GM12873 (cell line): Measurements from ENCODE around the gene TMBIM6.

Experiments
- TF ChIP-seq, protein P1 (sequence below): IDR thresholded peaks from 2 replicates; pipeline ENCODE4 v1.5.1; 2012; ENCODE audit warnings: low read depth, mild to moderate bottlenecking, moderate library complexity, low read length, control low read depth; ENCODE audit not compliant: insufficient read depth; ENCODE audit errors: missing control alignments

TMBIM6 gene

DNA sequence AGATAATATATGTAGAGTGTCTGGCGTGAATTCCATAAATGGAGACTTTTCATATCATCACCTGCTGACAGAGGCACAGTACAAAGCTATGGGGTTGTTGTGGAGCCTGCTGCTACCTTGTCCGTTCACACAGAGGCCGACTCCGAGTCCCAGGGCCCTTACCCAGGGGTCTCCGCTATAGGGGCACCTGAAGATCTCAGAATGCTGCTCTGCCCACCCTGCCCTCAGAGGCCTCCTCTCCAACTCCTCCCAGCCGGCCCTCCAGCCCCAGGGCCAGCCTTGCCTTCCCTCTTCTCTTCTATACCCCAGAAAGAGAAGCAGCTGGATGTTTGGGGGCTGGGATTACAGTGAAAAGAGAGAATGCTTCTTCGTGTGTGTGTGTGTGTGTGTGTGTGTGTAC lies 65.5 kb downstream of the TMBIM6 start:
- TF ChIP-seq, protein P1, sequence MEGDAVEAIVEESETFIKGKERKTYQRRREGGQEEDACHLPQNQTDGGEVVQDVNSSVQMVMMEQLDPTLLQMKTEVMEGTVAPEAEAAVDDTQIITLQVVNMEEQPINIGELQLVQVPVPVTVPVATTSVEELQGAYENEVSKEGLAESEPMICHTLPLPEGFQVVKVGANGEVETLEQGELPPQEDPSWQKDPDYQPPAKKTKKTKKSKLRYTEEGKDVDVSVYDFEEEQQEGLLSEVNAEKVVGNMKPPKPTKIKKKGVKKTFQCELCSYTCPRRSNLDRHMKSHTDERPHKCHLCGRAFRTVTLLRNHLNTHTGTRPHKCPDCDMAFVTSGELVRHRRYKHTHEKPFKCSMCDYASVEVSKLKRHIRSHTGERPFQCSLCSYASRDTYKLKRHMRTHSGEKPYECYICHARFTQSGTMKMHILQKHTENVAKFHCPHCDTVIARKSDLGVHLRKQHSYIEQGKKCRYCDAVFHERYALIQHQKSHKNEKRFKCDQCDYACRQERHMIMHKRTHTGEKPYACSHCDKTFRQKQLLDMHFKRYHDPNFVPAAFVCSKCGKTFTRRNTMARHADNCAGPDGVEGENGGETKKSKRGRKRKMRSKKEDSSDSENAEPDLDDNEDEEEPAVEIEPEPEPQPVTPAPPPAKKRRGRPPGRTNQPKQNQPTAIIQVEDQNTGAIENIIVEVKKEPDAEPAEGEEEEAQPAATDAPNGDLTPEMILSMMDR: no peak

DNA sequence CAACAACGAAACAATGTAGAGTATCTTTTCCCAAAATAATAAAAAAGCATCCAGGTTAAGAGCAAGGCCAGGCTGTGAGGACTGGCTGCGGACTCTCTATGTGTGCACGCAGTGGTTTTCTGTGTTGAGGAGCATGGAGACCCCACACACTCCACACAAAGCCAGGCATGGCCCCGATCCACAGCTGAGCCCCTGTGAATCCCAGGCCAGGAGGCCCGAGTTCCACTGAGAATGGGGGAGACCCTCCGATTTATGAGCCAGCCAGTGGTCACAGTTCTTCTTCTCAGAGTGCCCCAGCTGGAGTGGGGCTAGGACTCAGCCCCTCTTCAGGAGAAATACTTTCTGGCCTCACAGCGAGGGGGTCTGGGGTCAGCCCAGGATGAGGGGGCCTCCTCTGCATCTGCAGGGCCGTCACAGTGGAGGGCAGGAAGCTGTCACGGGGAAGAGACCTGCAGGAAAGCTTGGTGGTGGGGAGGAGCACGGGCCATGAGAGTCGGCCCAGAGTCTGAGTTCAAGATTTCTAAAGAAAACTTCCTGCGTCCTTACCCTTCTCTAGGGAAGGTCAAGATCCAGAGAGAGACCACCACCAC lies 66.7 kb downstream of the TMBIM6 start:
- TF ChIP-seq, protein P1: no peak

GRCh38 chr12:49808686-49809380 lies 67.5 kb downstream of the TMBIM6 start:
- TF ChIP-seq, protein P1: no peak

DNA sequence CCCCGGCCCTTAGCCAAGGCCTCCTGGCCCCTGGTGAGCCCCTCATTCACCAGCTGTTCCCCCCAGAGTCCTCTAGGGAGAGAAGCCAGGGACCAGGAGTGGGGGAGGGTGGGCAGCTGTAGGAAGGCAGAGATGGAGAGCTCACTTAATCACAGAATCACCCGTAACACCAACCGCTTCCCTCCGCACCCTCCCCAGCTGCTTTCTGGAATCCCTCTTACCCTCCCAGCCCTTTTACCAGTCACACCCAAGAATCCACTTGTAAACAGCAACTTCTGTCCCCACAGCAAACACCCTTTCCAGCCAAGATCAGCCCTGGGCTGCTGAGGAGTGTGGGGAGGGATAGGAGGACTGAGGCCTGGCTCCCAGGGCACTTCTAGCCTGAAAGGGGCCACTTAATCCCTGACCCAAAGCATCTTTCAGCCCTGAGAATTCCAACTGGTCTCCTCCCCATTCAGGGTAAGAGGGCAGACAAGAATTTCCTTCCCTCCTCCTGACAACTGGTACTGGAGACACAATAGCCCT lies 68.1 kb downstream of the TMBIM6 start:
- TF ChIP-seq, protein P1: no peak

DNA sequence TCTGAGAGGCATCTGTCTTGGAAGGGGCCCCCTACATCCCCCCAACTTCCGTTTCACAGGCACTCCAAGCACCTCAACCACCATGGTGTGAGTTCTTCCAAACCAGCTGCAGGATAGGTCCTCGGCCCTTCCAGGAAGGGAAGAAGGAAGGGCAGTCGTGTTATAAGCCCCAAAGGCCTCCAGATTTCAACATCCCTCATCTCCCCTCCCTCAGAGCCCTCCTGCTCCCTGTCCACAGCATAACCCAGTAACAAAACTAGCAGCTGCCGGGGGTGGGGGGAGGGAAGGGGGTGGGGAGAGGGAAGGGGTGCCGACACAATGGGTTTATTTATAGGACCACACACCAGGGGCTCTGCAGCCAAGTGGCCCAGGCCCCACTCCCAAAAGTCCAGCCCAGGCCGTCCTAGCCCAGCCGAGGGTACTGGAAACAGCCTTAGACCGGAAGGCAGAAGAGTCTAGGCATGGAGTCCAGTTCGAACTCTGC lies 68.6 kb downstream of the TMBIM6 start:
- TF ChIP-seq, protein P1: no peak

- TF ChIP-seq, protein P1: no peak
Measured at GRCh38 chr12:49811136-49811535, 69.8 kb downstream of the TMBIM6 start.

GRCh38 chr12:49811961-49812401 lies 70.6 kb downstream of the TMBIM6 start:
- TF ChIP-seq, protein P1: no peak
